GM21723 (cell line): ENCODE data around the gene PER1.

Source experiments
- ATAC-seq: cut with Tn5 transposase; IDR thresholded peaks from one replicate; pipeline ENCODE4 v1.9.1; 2021; ENCODE audit warnings: mild to moderate bottlenecking, moderate library complexity; ENCODE audit not compliant: unreplicated experiment

The PER1 gene

GRCh38 chr17:8167526-8167925 is 15.3 kb upstream of the PER1 start:
- ATAC-seq, result no peak

- ATAC-seq, result no peak
Measured at GRCh38 chr17:8166731-8167130, 14.5 kb upstream of the PER1 start.

- no peak for ATAC-seq
Measured at GRCh38 chr17:8164815-8165131, 12.6 kb upstream of the PER1 start.

GRCh38 chr17:8163978-8164814 is 12.0 kb upstream of the PER1 start:
- ATAC-seq, result no peak

GRCh38 chr17:8162997-8163977 is 11.1 kb upstream of the PER1 start:
- ATAC-seq, result no peak

GRCh38 chr17:8162233-8162996 is 10.2 kb upstream of the PER1 start, which contains the start of gene VAMP2:
TSS of gene VAMP2 (minus strand) at chr17:8162948. CDS start at chr17:8162879, 69 bp downstream.
- peak; percentile 36 for ATAC-seq

GRCh38 chr17:8161289-8162232 is 9.4 kb upstream of the PER1 start:
- no peak for ATAC-seq

GRCh38 chr17:8160741-8161221 is 8.6 kb upstream of the PER1 start:
- ATAC-seq, result no peak

- no peak for ATAC-seq
Measured at GRCh38 chr17:8160224-8160577, 8.0 kb upstream of the PER1 start.

GRCh38 chr17:8159459-8160223 is 7.4 kb upstream of the PER1 start:
- no peak for ATAC-seq

GRCh38 chr17:8159032-8159400 is 6.8 kb upstream of the PER1 start:
- no peak for ATAC-seq

- ATAC-seq, result peak; percentile 17
Measured at GRCh38 chr17:8158267-8159031, 6.2 kb upstream of the PER1 start.

- peak; percentile 67 for ATAC-seq
Measured at GRCh38 chr17:8156246-8156992, 4.2 kb upstream of the PER1 start.

- ATAC-seq, result no peak
Measured at GRCh38 chr17:8155996-8156245, 3.7 kb upstream of the PER1 start.

- ATAC-seq, result no peak
Measured at GRCh38 chr17:8155231-8155995, 3.2 kb upstream of the PER1 start.

GRCh38 chr17:8154608-8155155 is 2.5 kb upstream of the PER1 start:
- no peak for ATAC-seq
